B cell (primary cell): ENCODE data around the gene KIRREL3. TPM values are rescaled to one million over a fixed set of nuclear protein-coding genes. Genes with fewer than 3 reads are reported as not detected.

Source experiments
- ATAC-seq: fragments of 200-7000 bp; cut with Tn5 transposase; one replicate; pipeline ENCODE4 v1.10.0; 2021; ENCODE audit warnings: low read depth, mild to moderate bottlenecking, moderate number of reproducible peaks, moderate library complexity
- CTCF ChIA-PET: fragments of 350-600 bp; sonication (Branson Sonifier 250); formaldehyde crosslinking; loops from one replicate; lab custom pipeline; 2021; ENCODE audit warnings: antibody characterized with exemption, inconsistent platforms; lab: Charles Lee
- POLR2A ChIA-PET: fragments of 350-600 bp; sonication (Branson Sonifier 250); formaldehyde crosslinking; loops from one replicate; lab custom pipeline; 2021; ENCODE audit warnings: antibody characterized with exemption; lab: Charles Lee
- DNase-seq: peaks from one replicate; pipeline ENCODE4 v3.0.0; 2013
- H2AFZ ChIP-seq: 2 replicates; pipeline ENCODE4 v1.6.1; 2012; ENCODE audit warnings: mild to moderate bottlenecking, low read depth, low read length; ENCODE audit not compliant: insufficient read depth, poor library complexity, severe bottlenecking
- H3K27ac ChIP-seq, 2 donors: 1 replicate in 1 of 2; 2 replicates in 1 of 2; pipeline ENCODE4 v1.5.1; 2012 to 2013; ENCODE audit warnings: low read length in 2 of 2, mild to moderate bottlenecking in 2 of 2, moderate library complexity in 1 of 2
- H3K27me3 ChIP-seq, 4 experiments: fragments of 200-600 bp in 1 of 4; sonication (generic) in 1 of 4; replicated peaks in 1 of 4; 1 replicate in 2 of 4; 2 replicates in 2 of 4; pipeline versions ENCODE4 v1.6.1 to v1.7.0; 2013 to 2016; ENCODE audit warnings: low read length in 3 of 4, mild to moderate bottlenecking in 2 of 4, mixed read lengths in 1 of 4, moderate library complexity in 1 of 4; ENCODE audit not compliant: insufficient read depth in 4 of 4, control insufficient read depth in 3 of 4; ENCODE audit errors: control extremely low read depth in 1 of 4
- H3K36me3 ChIP-seq, 2 experiments: replicated peaks in 1 of 2; 1 replicate in 1 of 2; 2 replicates in 1 of 2; pipeline versions ENCODE4 v1.6.1 to v1.7.1; 2013; ENCODE audit warnings: low read length in 1 of 2; ENCODE audit not compliant: insufficient read depth in 2 of 2, control insufficient read depth in 1 of 2; ENCODE audit errors: control extremely low read depth in 1 of 2, extremely low read depth in 1 of 2
- H3K4me1 ChIP-seq, 2 donors: fragments of 200-600 bp in 1 of 2; sonication (generic) in 1 of 2; 1 replicate in 1 of 2; 2 replicates in 1 of 2; pipeline versions ENCODE4 v1.5.1 to v1.6.1; 2013 to 2017; ENCODE audit warnings: low read length in 2 of 2; ENCODE audit not compliant: control insufficient read depth in 2 of 2, insufficient read depth in 2 of 2
- H3K4me2 ChIP-seq: replicated peaks from 2 replicates; pipeline ENCODE3; 2012; ENCODE audit warnings: mild to moderate bottlenecking, low read depth, low read length; ENCODE audit not compliant: poor library complexity, severe bottlenecking
- H3K4me3 ChIP-seq, 5 experiments: fragments of 200-600 bp in 1 of 5; sonication (generic) in 1 of 5; 1 replicate in 3 of 5; 2 replicates in 2 of 5; pipeline versions ENCODE4 v1.5.1 to v1.7.0; 2011 to 2016; ENCODE audit warnings: low read length in 4 of 5, mild to moderate bottlenecking in 4 of 5, low read depth in 2 of 5, control low read depth in 1 of 5, moderate library complexity in 1 of 5; ENCODE audit not compliant: insufficient read depth in 1 of 5; ENCODE audit errors: control extremely low read depth in 1 of 5, extremely low read depth in 1 of 5
- H3K79me2 ChIP-seq: fragments of 200-600 bp; sonication (generic); one replicate; pipeline ENCODE4 v1.6.0; 2016; ENCODE audit warnings: low read length; ENCODE audit not compliant: control insufficient read depth, insufficient read depth
- H3K9ac ChIP-seq: fragments of 200-600 bp; sonication (generic); 2 replicates; pipeline ENCODE4 v1.6.1; 2017; ENCODE audit warnings: mild to moderate bottlenecking, low read length, moderate library complexity
- H3K9me3 ChIP-seq, 3 donors: one replicate each; pipeline versions ENCODE4 v1.6.1 to v1.7.1; 2013; ENCODE audit warnings: low read length in 2 of 3; ENCODE audit not compliant: control insufficient read depth in 2 of 3, insufficient read depth in 1 of 3; ENCODE audit errors: control extremely low read depth in 1 of 3
- H4K20me1 ChIP-seq: 2 replicates; pipeline ENCODE4 v1.6.0; 2012; ENCODE audit warnings: mild to moderate bottlenecking, low read length; ENCODE audit not compliant: insufficient read depth, control insufficient read depth, poor library complexity, severe bottlenecking
- H3K27ac Mint-ChIP-seq: one replicate; pipeline ENCODE4 v1.8.0; 2021; ENCODE audit warnings: mixed read lengths
- H3K27me3 Mint-ChIP-seq: one replicate; pipeline ENCODE4 v1.8.0; 2021; ENCODE audit warnings: mixed read lengths
- H3K4me1 Mint-ChIP-seq: one replicate; pipeline ENCODE4 v1.8.0; 2021; ENCODE audit warnings: mixed read lengths
- H3K4me3 Mint-ChIP-seq: one replicate; pipeline ENCODE4 v1.8.0; 2021; ENCODE audit warnings: mixed read lengths
- H3K9me3 Mint-ChIP-seq: one replicate; pipeline ENCODE4 v1.8.0; 2022; ENCODE audit warnings: mixed read lengths; ENCODE audit not compliant: insufficient read depth
- EZH2 ChIP-seq: IDR thresholded peaks from 2 replicates; pipeline ENCODE4 v1.6.1; 2012; ENCODE audit warnings: borderline replicate concordance, low read depth, mild to moderate bottlenecking, moderate library complexity, low read length; ENCODE audit not compliant: insufficient read depth, poor library complexity, severe bottlenecking
- WGBS: methylation state at CpG from one replicate; pipeline ENCODE4 v1.1.5; 2013; ENCODE audit warnings: missing lambda C conversion rate; ENCODE audit not compliant: insufficient coverage; 5-methylcytosine and 5-hydroxymethylcytosine counted together
- intact Hi-C: fragments of 100-400 bp; cut with micrococcal nuclease; formaldehyde crosslinking; loops from one replicate; pipeline ENCODE4 v1.10.0; 2022
- polyA plus RNA-seq: library from polyadenylated mRNA; depleted of rRNA; stranded (reverse); fragments of >200 nt; gene quantifications from 2 replicates; pipeline ENCODE4 v1.2.3, GENCODE V29; 2012
- total RNA-seq, 2 donors: library from RNA; stranded (reverse); fragments of 120-200 nt in 1 of 2; gene quantifications; 1 replicate in 1 of 2; 2 replicates in 1 of 2; pipeline versions ENCODE4 v1.2.3 to v1.2.4, GENCODE V29; 2013 to 2022
- TF ChIP-seq, protein P1 (sequence below): fragments of 200-600 bp; IDR thresholded peaks from one replicate; pipeline ENCODE4 v1.8.0; 2022; ENCODE audit warnings: antibody characterized with exemption, mild to moderate bottlenecking

The KIRREL3 gene
- total and polyA plus RNA-seq, 2 donors (not counting 1 experiment from before 2014, with no cell fraction given), result not detected

DNA sequence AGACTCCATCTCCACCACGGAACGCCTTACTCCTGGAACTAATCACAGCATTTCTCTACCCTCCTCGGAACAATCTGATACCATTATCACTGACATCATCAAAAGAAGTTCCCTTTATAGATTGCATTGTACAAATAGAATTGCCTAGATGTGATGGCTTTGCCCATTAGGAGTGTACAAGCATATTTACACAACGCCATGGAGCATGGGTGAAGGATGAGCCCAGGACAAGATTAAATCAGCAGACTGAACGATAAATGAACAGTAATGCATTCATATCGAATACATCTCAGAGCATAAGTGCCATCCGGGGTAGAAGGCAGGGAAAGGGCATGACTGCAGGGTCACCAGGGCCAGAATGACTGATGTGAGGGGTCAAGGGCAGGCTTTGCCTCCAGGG lies 57.3 kb downstream of the KIRREL3 start:
- no peak overlapping the region for H3K4me3 Mint-ChIP-seq
- no peaks in the 10 kb centered on the region for H3K27me3 ChIP-seq

DNA sequence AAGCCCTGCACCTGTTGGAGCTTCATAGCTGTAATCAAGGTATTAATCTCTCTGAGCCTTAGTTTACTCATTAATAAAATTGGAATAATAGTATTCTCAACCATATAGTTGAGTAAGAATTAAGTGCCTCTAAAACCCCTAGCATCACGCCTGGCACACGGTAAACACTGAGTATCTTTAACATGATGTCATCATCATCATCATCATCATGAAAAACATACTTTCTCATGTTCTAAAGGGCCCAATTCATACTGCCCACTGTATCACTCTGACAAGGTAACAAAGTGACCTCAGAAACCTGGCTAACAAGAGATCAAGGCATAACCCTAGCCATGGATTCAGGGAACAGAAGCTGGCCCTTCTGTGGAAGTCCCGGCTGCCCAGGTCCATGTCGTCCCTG lies 58.4 kb downstream of the KIRREL3 start:
- ChIA-PET POLR2A (no interaction called here), CTCF (no interaction called here)
- H3K27ac Mint-ChIP-seq, result no peak overlapping the region
- no peaks in the 10 kb centered on the region for H3K27me3 ChIP-seq
- 82% methylated on average over 3 of the region's 4 CpGs for WGBS
- H3K79me2 ChIP-seq, result no peaks in the 10 kb centered on the region
- no peaks in the 10 kb centered on the region for H3K36me3 ChIP-seq
- H3K4me3 ChIP-seq, result no peak overlapping the region
- no peak overlapping the region for H3K9ac ChIP-seq
- H3K4me2 ChIP-seq, result no peak overlapping the region
- no peak overlapping the region for H3K4me3 Mint-ChIP-seq
- TF ChIP-seq EZH2, result no peak
- TF ChIP-seq, protein P1, sequence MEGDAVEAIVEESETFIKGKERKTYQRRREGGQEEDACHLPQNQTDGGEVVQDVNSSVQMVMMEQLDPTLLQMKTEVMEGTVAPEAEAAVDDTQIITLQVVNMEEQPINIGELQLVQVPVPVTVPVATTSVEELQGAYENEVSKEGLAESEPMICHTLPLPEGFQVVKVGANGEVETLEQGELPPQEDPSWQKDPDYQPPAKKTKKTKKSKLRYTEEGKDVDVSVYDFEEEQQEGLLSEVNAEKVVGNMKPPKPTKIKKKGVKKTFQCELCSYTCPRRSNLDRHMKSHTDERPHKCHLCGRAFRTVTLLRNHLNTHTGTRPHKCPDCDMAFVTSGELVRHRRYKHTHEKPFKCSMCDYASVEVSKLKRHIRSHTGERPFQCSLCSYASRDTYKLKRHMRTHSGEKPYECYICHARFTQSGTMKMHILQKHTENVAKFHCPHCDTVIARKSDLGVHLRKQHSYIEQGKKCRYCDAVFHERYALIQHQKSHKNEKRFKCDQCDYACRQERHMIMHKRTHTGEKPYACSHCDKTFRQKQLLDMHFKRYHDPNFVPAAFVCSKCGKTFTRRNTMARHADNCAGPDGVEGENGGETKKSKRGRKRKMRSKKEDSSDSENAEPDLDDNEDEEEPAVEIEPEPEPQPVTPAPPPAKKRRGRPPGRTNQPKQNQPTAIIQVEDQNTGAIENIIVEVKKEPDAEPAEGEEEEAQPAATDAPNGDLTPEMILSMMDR, result no peak
- ATAC-seq (no peak), DNase-seq (no peak)
- H4K20me1 ChIP-seq, result no peaks in the 10 kb centered on the region
- no peaks in the 10 kb centered on the region for H3K27me3 Mint-ChIP-seq
- no peak overlapping the region for H2AFZ ChIP-seq
- intact Hi-C loops, result no loop called here
- H3K4me1 Mint-ChIP-seq, result no peaks in the 10 kb centered on the region
- H3K9me3 ChIP-seq, result peaks cover 0 to 9% (median 0%) of the 10 kb centered on the region in 3 donors
- no peaks in the 10 kb centered on the region for H3K4me1 ChIP-seq
- no peak overlapping the region for H3K27ac ChIP-seq
- no peaks in the 10 kb centered on the region for H3K9me3 Mint-ChIP-seq

More for the DNA sequence above, 57.3 kb downstream of the KIRREL3 start:
- no peak overlapping the region for H3K4me2 ChIP-seq
- no peaks in the 10 kb centered on the region for H3K4me1 Mint-ChIP-seq
- intact Hi-C loops, result no loop called here
- POLR2A ChIA-PET, result no interaction called here
- H3K27ac Mint-ChIP-seq, result no peak overlapping the region
- no peaks in the 10 kb centered on the region for H3K9me3 Mint-ChIP-seq
- TF ChIP-seq, protein P1, result no peak
- TF ChIP-seq EZH2, result no peak
- ATAC-seq, result no peak
- H3K4me1 ChIP-seq, result no peaks in the 10 kb centered on the region
- no peak for DNase-seq
- no peak overlapping the region for H3K27ac ChIP-seq
- no peaks in the 10 kb centered on the region for H3K79me2 ChIP-seq
- no peak overlapping the region for H3K9ac ChIP-seq
- no peaks in the 10 kb centered on the region for H3K27me3 Mint-ChIP-seq
- H2AFZ ChIP-seq, result no peak overlapping the region
- no peak overlapping the region for H3K4me3 ChIP-seq
- peaks cover 0 to 7% (median 0%) of the 10 kb centered on the region in 3 donors for H3K9me3 ChIP-seq
- CTCF ChIA-PET, result no interaction called here
- no peaks in the 10 kb centered on the region for H4K20me1 ChIP-seq
- 100% methylated on average over 2 of the region's 7 CpGs for WGBS
- H3K36me3 ChIP-seq, result no peaks in the 10 kb centered on the region
